GM12873 (cell line): ENCODE measurements around the gene RCSD1.

ENCODE experiments used
- TF ChIP-seq, protein P1 (sequence below): IDR thresholded peaks from 2 replicates; pipeline ENCODE4 v1.5.1; 2012; ENCODE audit warnings: low read depth, mild to moderate bottlenecking, moderate library complexity, low read length, control low read depth; ENCODE audit not compliant: insufficient read depth; ENCODE audit errors: missing control alignments

RCSD1 gene

DNA sequence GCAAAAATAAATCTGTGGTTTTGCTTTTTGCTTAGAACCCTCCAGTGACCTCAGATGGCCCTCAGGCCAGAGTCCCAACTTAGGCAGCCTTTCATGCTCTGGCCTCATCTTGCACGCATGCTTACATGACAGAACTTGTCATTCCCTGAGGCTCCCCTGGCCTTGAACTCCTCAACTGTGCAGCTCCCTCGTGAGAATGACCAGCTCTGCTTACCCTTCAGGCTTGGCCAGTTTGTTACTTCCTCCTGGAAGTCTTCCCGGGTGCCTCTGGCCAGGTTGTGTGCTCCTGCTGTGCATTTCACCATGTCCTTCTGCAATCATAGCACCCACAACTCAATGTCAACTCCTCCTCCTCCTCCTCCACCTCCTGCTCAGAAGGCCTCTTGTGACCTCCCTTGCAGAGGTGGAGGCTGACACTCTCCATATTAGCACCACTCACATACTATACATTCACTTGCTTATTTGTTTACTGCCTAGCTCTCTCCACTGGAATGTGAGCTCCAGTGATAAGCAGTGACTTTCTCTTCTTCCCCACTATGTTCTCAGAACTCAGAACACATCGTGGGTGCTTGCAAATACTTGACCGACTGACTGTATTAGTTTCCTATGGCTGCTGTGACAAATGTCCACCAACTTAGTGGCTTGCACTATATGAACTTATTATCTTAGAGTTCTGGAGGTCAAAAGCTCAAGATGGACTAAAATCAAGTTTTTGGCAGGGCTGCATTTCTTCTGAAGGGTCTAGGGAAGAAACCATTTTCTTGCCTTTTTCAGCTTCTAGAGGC is 41.9 kb downstream of the RCSD1 start:
- TF ChIP-seq, protein P1, sequence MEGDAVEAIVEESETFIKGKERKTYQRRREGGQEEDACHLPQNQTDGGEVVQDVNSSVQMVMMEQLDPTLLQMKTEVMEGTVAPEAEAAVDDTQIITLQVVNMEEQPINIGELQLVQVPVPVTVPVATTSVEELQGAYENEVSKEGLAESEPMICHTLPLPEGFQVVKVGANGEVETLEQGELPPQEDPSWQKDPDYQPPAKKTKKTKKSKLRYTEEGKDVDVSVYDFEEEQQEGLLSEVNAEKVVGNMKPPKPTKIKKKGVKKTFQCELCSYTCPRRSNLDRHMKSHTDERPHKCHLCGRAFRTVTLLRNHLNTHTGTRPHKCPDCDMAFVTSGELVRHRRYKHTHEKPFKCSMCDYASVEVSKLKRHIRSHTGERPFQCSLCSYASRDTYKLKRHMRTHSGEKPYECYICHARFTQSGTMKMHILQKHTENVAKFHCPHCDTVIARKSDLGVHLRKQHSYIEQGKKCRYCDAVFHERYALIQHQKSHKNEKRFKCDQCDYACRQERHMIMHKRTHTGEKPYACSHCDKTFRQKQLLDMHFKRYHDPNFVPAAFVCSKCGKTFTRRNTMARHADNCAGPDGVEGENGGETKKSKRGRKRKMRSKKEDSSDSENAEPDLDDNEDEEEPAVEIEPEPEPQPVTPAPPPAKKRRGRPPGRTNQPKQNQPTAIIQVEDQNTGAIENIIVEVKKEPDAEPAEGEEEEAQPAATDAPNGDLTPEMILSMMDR, result no peak

DNA sequence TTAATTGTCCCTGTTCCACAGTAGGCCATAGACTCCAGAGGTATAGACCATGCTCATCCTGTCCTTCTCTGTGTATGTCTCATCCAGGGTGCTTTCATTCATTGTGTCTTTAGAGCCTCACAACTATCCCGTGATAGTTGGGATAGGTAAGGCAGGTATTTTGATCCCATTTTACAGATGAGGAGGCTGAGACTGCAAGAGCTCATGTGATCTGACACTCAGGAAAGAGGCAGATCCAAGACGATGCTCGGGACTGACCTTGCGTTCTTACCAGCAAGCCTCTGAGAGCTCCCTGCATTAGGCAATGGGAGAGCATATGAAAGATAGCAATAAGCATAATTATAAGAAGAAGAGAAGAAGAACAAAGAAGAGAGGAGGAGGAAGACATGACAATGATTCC is 42.8 kb downstream of the RCSD1 start:
- TF ChIP-seq, protein P1, result no peak

DNA sequence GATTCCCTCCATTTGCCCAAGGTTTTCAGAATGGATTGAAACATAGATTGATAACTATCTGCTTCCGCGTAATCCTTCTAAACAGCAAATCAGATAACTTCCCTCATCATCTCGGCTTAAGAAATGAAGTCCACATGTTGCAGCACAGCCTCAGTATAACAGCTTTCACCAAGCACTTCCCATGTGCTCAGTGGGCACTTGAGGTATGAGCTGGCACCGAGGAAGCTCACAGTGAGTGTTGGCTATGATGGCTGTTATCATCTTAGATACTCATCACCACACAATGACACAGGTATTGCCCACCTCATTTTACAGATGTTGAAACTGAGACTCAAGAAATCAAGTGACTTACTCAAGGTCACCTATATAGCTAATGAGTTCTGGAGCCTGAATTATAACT is 43.2 kb downstream of the RCSD1 start:
- TF ChIP-seq, protein P1, result no peak

DNA sequence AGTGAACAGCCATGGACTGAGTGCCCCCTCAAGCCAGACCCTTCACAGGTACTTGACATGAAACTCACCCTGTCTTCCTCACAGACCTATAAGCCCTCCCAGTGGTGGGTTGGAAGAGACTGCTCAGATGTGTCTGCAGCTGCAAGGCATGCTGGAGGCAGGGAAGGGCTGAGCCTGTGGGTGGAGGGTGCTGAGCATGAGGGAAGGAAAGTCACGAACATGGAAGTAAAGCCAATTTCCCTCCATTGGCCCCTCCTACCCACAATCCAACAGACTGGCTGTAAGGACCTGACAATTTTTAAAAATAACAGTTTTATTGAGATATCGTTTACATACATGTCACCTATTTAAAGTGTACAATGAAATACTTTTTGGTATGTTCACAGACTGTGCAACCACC is 44.1 kb downstream of the RCSD1 start:
- TF ChIP-seq, protein P1, result no peak

DNA sequence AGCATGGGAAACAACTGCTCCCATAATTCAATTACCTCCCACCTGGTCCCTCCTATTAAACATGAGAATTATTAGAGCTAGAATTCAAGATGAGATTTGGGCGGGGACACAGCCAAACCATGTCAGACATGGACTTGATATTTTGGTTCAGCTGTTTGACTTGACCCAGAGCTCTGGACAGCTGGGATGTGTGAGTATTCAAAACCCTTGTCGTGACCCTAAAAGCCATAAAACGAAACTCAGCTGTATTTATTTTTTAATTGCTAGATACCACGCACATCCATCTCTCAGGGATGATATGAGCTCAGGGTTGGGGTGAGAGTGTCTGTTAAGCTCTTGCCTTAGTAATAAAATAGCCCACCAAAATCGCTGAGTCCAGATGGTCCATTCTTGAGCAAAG is 45.4 kb downstream of the RCSD1 start:
- TF ChIP-seq, protein P1, result no peak

DNA sequence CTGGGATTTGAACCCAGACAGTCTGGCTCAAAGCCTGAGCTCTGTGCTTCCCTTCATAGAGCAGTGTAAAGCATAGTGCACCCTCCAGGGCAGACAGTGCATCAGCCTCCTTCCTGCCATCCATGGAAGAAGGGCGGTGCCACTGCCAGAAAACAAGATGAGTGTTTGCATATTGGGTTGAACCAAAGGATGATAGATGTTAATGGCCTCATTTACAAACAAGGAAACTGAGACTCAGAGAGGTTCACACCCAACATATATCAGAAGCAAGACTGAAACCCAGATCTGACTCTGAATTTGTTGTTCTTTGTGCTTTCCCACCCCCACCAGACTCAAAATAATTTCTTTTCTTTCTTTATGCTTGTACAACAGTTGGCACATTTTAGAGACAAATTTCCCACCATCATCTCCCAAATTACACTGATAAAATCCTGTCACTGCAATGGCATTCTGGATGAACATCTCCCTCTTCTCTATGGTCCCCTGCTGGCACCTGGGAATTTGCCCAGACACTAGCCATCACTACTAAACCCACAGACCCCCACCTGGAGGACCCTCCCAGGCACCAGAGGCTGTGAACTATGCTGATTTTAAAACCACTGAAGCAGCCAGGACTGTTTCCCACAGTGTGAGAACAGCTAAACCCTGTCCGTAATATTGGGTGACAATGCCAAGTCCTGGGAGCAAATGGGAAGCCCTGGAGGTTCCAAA is 46.3 kb downstream of the RCSD1 start:
- TF ChIP-seq, protein P1, result no peak

DNA sequence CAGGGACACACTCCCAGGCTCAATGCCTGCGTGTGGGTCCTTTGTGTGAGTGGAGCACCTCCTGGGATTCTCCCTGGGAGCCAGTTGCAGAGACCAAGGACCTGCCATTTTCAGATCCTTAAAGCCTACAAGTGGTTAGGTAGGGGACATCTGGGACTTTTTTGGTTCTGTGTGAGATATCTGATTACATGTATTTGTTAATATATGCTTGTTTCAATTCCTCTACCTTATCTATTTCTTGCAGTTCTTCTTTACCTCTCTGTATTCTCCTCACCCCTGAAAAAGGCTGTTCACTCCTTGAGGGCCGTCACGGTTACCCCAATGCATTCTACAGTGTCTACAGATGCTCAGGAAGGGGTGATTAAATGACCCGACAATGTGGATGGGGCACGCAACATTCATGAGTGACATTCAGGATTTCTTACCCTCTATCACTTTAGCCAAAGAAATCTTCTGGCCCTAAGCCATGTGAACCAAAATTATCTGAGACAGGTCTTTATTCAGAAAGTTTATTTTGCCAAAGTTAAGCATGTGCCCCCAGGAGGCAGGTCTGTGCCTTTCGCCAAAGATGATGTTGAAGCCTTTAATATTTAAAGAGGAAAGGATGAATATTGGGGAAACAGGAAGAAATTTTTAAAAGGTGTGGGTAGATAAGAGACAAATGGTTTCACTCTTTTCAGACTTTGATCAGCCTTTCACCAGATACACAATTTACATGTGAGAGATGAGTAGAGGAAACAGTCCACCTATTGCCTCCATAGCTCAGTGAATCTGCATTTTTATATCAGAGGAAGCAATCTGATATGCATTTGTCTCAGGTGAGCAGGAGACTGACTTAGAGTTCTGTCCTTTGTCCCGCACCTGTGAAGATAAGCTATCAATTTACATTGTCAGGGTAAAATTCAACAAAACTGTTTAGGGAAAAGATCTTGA is 47.1 kb downstream of the RCSD1 start:
- TF ChIP-seq, protein P1, result no peak
